ENCODE data around the gene ARFGAP3.
"Not testable (repeated sequence)": the region's sequence is repeated elsewhere in the genome, so short reads cannot be mapped to it uniquely, and the experiment has no call there.

ARFGAP3 gene

GRCh38 chr22:42763965-42764480 lies 93.0 kb downstream of the ARFGAP3 start:
- no peak for DNase-seq

- DNase-seq: no peak
Measured at GRCh38 chr22:42760806-42761565, 96.1 kb downstream of the ARFGAP3 start.

GRCh38 chr22:42758931-42759629 lies 98.0 kb downstream of the ARFGAP3 start:
- no peak for DNase-seq

GRCh38 chr22:42755553-42755952 lies 101.5 kb downstream of the ARFGAP3 start:
- not testable (repeated sequence) for DNase-seq

- DNase-seq: not testable (repeated sequence)
Measured at GRCh38 chr22:42755121-42755520, 102.0 kb downstream of the ARFGAP3 start.

GRCh38 chr22:42754658-42755057 lies 102.4 kb downstream of the ARFGAP3 start:
- no peak for DNase-seq

GRCh38 chr22:42752912-42753311 lies 104.2 kb downstream of the ARFGAP3 start:
- no peak for DNase-seq

GRCh38 chr22:42752230-42752746 lies 104.8 kb downstream of the ARFGAP3 start:
- DNase-seq: no peak

- not testable (repeated sequence) for DNase-seq
Measured at GRCh38 chr22:42750421-42750820, 106.7 kb downstream of the ARFGAP3 start.

- no peak for DNase-seq
Measured at GRCh38 chr22:42747701-42748513, 109.2 kb downstream of the ARFGAP3 start.
